Hepatocyte (in vitro differentiated cells): Measurements from ENCODE around the gene ALG14. TPM values are rescaled to one million over a fixed set of nuclear protein-coding genes. Genes with fewer than 3 reads are reported as not detected.

Experiments
- DNase-seq: peaks from one replicate; pipeline ENCODE4 v3.0.0-alpha.2; 2016; ENCODE audit warnings: low spot score
- H2AFZ ChIP-seq: fragments of 200-600 bp; sonication (generic); 2 replicates; pipeline ENCODE4 v1.6.0; 2016; ENCODE audit warnings: antibody characterized with exemption, mild to moderate bottlenecking
- H3K27ac ChIP-seq: fragments of 200-600 bp; sonication (generic); 2 replicates; pipeline ENCODE4 v1.5.1; 2016; ENCODE audit warnings: mild to moderate bottlenecking
- H3K27me3 ChIP-seq: fragments of 200-600 bp; sonication (generic); 2 replicates; pipeline ENCODE4 v1.6.1; 2016
- H3K36me3 ChIP-seq: fragments of 200-600 bp; sonication (generic); replicated peaks from 2 replicates; pipeline ENCODE4 v1.5.1; 2016; ENCODE audit warnings: low read depth; ENCODE audit not compliant: insufficient read depth
- H3K4me1 ChIP-seq: fragments of 200-600 bp; sonication (generic); 2 replicates; pipeline ENCODE4 v1.5.1; 2016; ENCODE audit warnings: mild to moderate bottlenecking, moderate library complexity; ENCODE audit not compliant: insufficient read depth
- H3K4me2 ChIP-seq: fragments of 200-600 bp; sonication (generic); 2 replicates; pipeline ENCODE4 v1.6.0; 2016
- H3K4me3 ChIP-seq: fragments of 200-600 bp; sonication (generic); 2 replicates; pipeline ENCODE4 v1.5.1; 2016; ENCODE audit warnings: mild to moderate bottlenecking
- H3K79me2 ChIP-seq: fragments of 200-600 bp; sonication (generic); 2 replicates; pipeline ENCODE4 v1.6.0; 2017; ENCODE audit warnings: mild to moderate bottlenecking
- H3K9me2 ChIP-seq: fragments of 200-600 bp; sonication (generic); replicated peaks from 2 replicates; pipeline ENCODE4 v1.6.0; 2017; ENCODE audit warnings: mild to moderate bottlenecking; ENCODE audit not compliant: insufficient read depth
- H3K9me3 ChIP-seq: fragments of 200-600 bp; sonication (generic); 2 replicates; pipeline ENCODE4 v1.5.1; 2016; ENCODE audit warnings: low read depth, mild to moderate bottlenecking
- H4K20me1 ChIP-seq: fragments of 200-600 bp; sonication (generic); 2 replicates; pipeline ENCODE4 v1.6.0; 2016; ENCODE audit warnings: mild to moderate bottlenecking; ENCODE audit not compliant: insufficient read depth, poor library complexity, severe bottlenecking
- CTCF ChIP-seq: fragments of 200-600 bp; sonication (generic); IDR thresholded peaks from 2 replicates; pipeline ENCODE4 v1.5.1; 2016; ENCODE audit warnings: antibody characterized with exemption, mild to moderate bottlenecking; ENCODE audit not compliant: poor library complexity
- EZH2 ChIP-seq: fragments of 200-600 bp; sonication (generic); IDR thresholded peaks from 2 replicates; pipeline ENCODE4 v1.6.1; 2016; ENCODE audit warnings: antibody characterized with exemption, mild to moderate bottlenecking, borderline replicate concordance
- EZH2phosphoT487 ChIP-seq: fragments of 200-600 bp; sonication (generic); IDR thresholded peaks from one replicate; pipeline ENCODE4 v1.6.1; 2018; ENCODE audit warnings: antibody characterized with exemption, mild to moderate bottlenecking, low read depth, moderate library complexity; ENCODE audit not compliant: unreplicated experiment, severe bottlenecking
- WGBS: methylation state at CpG from one replicate; pipeline ENCODE4 v1.1.6; 2016; ENCODE audit warnings: low lambda C conversion rate; ENCODE audit errors: missing lambda C conversion rate; 5-methylcytosine and 5-hydroxymethylcytosine counted together
- polyA plus RNA-seq: library from polyadenylated mRNA; unstranded; fragments of >200 nt; fragmentation: Nextera tagmentation; extraction: Ambion mirVana; gene quantifications from 2 replicates; pipeline ENCODE4 v1.2.1, GENCODE V29; 2016
- total RNA-seq: library from RNA; depleted of rRNA; stranded (reverse); fragments of >200 nt; gene quantifications from 2 replicates; pipeline ENCODE4 v1.2.3, GENCODE V29; 2014

Gene ALG14
- total and polyA plus RNA-seq, 2 experiments from 2014 or later = 2.5 to 22.5 TPM

GRCh38 chr1:95041491-95042165 is 31.1 kb downstream of the ALG14 start:
- H4K20me1 ChIP-seq = no peaks in the 10 kb centered on the region
- H2AFZ ChIP-seq = no peak overlapping the region
- no peaks in the 10 kb centered on the region for H3K79me2 ChIP-seq
- TF ChIP-seq EZH2phosphoT487 (no peak), CTCF (peak; percentile 92)
- WGBS = 44% methylated on average over 1 of the region's 2 CpGs
- peak overlapping the region; percentile 56 for H3K27ac ChIP-seq
- peak; percentile 84 for DNase-seq
- H3K4me3 ChIP-seq = no peak overlapping the region
- H3K4me1 ChIP-seq = peaks cover 16% of the 10 kb centered on the region
- H3K4me2 ChIP-seq = peak overlapping the region; percentile 36
- no peaks in the 10 kb centered on the region for H3K9me2 ChIP-seq
- no peaks in the 10 kb centered on the region for H3K36me3 ChIP-seq
- H3K27me3 ChIP-seq = no peaks in the 10 kb centered on the region
- no peaks in the 10 kb centered on the region for H3K9me3 ChIP-seq

- Histone ChIP-seq H2AFZ (no peak overlapping the region), H3K36me3 (no peaks in the 10 kb centered on the region), H3K9me3 (no peaks in the 10 kb centered on the region), H3K79me2 (no peaks in the 10 kb centered on the region), H3K27me3 (no peaks in the 10 kb centered on the region), H3K4me2 (no peak overlapping the region), H4K20me1 (no peaks in the 10 kb centered on the region), H3K4me1 (peaks cover 16% of the 10 kb centered on the region), H3K9me2 (no peaks in the 10 kb centered on the region), H3K27ac (no peak overlapping the region), H3K4me3 (no peak overlapping the region)
- no peak for DNase-seq
- TF ChIP-seq CTCF = no peak
- TF ChIP-seq EZH2phosphoT487 = no peak
- TF ChIP-seq EZH2 = no peak
- WGBS = 91% methylated on average over 2 of the region's 2 CpGs
Measured at GRCh38 chr1:95040032-95040525, 32.7 kb downstream of the ALG14 start.

GRCh38 chr1:95039360-95040031 is 33.3 kb downstream of the ALG14 start:
- Histone ChIP-seq H3K4me2 (no peak overlapping the region), H3K27ac (no peak overlapping the region), H4K20me1 (no peaks in the 10 kb centered on the region), H3K4me3 (no peak overlapping the region), H2AFZ (no peak overlapping the region), H3K27me3 (no peaks in the 10 kb centered on the region), H3K9me2 (no peaks in the 10 kb centered on the region), H3K9me3 (no peaks in the 10 kb centered on the region), H3K4me1 (peaks cover 16% of the 10 kb centered on the region), H3K36me3 (no peaks in the 10 kb centered on the region), H3K79me2 (no peaks in the 10 kb centered on the region)
- 65% methylated on average over 12 of the region's 12 CpGs for WGBS
- no peak for TF ChIP-seq CTCF
- TF ChIP-seq EZH2 = no peak
- no peak for TF ChIP-seq EZH2phosphoT487
- DNase-seq = peak; percentile 39
